HG02852 (cell line): ENCODE results near the gene TRAK1.

Experiments
- ATAC-seq: cut with Tn5 transposase; IDR thresholded peaks from one replicate; pipeline ENCODE4 v1.9.1; 2021; ENCODE audit warnings: mild to moderate bottlenecking, moderate library complexity; ENCODE audit not compliant: unreplicated experiment

Gene TRAK1

GRCh38 chr3:42198709-42199108 lies 107.6 kb downstream of the TRAK1 start:
- ATAC-seq: no peak

DNA sequence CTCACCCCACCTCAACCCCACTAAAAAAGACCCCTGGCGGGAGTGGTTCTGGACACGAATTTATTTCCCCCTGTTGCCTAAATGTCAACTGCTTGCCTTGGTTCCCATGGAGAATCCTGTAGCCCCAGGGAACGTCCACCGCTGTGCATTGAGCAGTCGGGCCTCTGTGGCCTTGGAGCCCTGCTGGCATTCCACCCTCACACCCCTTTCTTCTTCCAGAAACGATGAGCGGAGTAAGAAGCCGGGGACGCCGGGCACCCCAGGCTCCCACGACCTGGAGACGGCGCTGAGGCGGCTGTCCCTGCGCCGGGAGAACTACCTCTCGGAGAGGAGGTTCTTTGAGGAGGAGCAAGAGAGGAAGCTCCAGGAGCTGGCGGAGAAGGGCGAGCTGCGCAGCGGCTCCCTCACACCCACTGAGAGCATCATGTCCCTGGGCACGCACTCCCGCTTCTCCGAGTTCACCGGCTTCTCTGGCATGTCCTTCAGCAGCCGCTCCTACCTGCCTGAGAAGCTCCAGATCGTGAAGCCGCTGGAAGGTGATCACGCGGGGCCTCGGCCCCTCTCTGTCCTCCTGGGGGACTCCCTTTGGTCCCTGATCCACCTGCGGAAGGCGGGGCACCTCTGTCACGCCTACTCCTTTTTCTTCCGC lies 111.2 kb downstream of the TRAK1 start:
- ATAC-seq: no peak

DNA sequence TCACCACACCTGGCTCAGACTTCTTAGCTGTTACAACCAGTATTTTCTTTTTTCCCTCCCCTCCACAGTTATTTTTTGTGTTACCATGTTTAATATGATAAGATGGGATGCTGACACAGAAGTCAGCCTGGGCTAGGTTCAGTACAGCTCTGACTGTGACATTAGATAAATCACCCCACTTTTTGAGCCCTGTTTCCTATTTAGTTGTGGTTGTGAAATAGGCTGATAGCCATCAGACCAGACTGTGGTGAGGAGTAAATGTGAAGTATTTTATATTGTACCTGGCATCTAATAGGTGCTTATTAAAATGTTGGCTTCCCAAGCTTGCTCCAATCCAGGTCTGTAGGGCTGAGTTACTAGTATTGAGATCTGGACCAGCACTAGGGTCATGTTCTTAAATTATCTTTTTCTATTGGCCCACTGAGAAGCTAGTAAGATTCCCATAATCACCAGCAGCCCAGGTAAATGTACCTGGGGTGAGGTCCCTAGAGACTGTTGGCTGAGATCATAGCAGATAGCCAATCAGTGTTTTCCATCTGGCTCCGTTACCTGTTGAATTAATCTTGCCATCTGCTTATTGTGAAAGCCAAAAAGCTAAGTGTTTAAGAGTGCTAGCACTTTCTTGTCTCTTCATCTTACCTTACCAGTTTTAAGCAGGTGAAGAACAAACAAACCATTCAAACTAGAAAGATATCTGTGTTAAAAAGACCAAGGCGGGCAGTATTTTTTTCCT lies 113.9 kb downstream of the TRAK1 start:
- no peak for ATAC-seq

GRCh38 chr3:42205800-42206514 lies 114.8 kb downstream of the TRAK1 start:
- ATAC-seq: peak; percentile 98

DNA sequence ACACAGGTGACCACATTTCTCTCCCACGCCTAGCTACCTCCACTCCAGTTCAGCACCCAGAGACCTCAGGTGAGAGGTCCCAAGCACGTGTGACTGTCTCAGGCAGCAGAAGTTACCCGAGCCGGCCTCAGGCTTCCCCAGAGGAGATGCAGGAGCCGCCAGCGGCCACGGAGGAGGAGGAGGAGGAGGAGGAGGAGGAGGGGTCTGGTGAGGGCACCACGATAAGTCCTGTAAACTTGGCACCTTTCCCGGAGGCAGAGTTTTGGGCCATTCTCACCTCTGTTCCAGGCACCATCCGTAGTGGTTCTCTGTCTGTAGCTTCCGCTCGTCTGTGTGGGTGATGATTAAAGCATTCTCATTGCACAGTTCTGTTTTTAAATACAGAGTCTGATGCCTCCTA lies 118.8 kb downstream of the TRAK1 start:
- no peak for ATAC-seq

GRCh38 chr3:42210726-42211125 lies 119.6 kb downstream of the TRAK1 start:
- no peak for ATAC-seq

DNA sequence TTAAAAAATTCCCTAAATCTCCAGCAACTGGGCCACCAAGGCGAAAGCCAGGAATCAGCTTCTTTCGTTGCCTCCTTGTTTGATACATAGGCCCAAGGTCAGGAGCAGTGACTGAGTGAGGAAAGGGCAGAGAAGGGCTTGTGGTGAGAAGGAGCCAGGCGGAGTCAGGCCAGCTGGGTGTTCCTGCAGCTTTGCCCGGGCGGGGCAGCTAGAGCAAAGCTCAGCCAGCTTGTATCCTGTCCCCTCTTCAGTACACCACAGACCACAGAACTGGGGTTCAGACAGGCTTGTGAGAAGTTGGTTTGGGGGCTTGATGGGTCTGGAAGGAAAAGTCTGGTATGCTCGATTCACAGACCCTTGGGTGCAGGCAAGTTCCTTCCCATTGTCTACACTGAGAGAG lies 122.3 kb downstream of the TRAK1 start:
- no peak for ATAC-seq

- ATAC-seq: peak; percentile 25
Observed at GRCh38 chr3:42214064-42214463, 122.9 kb downstream of the TRAK1 start.

DNA sequence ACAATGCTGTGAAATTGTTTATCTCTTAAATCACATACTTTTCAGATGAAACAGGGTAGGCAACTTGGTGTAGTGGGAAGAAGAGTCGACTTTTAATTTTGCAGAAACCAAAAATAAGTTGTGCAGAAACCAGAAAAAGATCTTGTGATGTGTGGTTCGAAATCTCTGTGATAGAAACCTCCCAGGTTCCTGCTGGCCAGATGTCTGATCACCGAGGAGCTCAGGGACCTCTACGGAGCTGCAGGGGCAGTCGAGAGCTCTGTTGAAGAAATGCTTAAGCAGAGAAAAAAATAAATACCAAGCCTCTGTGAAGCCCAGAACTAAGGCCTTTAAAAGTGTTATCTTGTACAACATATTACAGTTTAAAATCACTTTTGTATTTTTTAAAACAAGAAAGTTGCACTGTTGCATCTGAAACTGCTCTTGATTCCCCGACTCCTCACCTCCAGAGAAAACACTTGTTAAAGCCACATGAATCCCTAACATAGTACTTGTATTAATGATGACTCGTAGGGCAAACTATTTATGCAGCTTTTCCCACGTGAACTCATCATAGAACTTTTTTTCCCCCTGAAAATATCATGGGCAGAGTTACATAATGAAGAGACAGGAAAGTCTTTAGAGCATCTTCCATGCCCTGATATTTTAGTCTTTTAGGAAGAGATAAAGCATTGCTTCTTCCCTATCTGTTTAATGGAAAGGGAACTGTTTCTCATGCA lies 123.6 kb downstream of the TRAK1 start:
- ATAC-seq: peak; percentile 55

DNA sequence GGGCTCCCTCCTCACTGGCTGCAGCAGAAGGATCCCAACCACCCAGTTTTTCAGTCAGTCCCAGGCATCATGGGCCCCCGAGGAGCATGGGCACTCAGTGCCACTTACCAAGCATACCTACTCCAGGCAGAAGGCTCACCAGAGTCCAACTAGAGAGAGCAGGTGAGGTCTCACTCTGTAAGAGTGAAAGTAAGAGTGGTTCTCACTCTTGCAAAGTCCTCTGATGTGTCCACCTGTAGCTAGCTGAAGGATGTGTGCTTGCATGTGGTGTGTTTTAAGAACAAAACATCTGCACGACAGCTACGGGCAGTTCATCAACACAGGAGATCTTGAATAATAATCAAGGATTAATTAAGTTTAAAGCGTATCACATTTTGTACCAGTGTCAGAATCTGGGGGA lies 125.1 kb downstream of the TRAK1 start:
- no peak for ATAC-seq

- ATAC-seq: no peak
Observed at GRCh38 chr3:42216931-42217333, 125.8 kb downstream of the TRAK1 start.

DNA sequence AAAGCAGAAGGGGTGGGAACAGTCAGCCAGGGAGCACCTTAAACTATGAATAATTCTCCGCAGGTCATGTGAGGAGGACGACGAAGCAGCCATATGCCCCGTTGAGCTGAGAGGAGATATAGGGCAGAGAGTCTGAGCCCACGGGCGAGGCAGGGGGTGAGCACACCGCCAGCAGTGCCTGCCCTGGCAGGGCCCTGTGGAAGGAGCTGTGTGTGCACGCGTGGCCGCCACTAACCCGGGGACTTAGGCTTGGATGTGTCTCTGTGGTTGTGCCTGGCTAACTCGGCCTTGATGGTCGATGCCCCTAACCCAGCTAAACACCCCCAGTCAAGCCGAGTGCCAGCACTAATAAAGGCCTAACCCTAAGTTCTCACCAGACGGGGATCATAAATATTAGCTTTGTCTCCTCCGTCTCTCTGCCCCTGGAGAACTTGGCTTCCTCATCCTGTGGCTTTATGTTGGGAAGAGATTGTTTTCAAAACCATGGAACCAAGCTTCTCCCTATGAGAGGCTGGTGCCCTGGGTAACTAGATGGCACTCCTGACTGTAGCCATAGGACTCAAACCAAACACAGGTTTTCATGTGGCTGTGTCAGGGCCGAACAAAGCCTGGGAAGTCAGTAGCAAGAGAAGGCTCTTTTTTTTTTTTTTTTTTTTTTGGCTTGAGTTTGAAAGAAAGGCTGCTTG lies 129.4 kb downstream of the TRAK1 start:
- ATAC-seq: no peak

DNA sequence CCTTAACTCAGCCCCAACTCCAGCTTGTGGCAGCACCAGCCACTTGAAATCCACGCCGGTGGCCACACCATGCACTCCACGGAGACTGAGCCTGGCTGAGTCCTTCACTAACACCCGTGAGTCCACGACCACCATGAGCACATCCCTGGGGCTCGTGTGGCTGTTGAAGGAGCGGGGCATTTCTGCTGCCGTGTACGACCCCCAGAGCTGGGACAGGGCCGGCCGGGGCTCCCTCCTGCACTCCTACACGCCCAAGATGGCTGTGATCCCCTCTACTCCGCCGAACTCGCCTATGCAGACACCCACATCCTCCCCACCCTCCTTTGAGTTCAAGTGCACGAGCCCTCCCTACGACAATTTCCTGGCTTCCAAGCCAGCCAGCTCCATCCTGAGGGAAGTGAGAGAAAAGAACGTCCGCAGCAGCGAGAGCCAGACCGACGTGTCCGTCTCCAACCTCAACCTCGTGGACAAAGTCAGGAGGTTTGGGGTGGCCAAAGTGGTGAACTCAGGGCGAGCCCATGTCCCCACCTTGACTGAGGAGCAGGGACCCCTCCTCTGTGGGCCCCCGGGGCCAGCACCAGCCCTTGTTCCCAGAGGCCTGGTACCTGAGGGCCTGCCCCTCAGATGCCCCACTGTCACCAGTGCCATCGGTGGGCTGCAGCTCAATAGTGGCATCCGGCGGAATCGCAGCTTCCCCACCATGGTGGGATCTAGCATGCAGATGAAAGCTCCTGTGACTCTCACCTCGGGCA lies 132.0 kb downstream of the TRAK1 start:
- no peak for ATAC-seq

DNA sequence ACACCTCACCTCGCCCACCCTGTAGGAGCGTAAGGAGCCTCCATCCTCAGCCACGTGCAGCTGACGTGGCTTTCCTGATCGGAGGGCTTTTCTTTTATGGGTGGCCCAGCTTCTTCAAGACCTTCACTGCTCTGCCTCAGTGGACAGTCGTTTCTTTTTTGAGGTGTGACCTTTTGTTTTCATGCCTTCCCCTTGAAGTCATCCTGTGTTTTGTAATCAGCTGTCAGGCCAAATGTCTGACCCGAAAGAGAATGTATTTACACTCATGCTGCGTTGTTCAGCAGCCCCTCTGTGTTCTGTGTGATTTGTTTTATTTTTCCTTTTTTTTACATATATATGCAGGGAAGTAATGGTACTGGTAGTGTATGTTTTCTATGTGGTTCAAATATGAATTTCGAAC lies 133.0 kb downstream of the TRAK1 start:
- ATAC-seq: no peak

DNA sequence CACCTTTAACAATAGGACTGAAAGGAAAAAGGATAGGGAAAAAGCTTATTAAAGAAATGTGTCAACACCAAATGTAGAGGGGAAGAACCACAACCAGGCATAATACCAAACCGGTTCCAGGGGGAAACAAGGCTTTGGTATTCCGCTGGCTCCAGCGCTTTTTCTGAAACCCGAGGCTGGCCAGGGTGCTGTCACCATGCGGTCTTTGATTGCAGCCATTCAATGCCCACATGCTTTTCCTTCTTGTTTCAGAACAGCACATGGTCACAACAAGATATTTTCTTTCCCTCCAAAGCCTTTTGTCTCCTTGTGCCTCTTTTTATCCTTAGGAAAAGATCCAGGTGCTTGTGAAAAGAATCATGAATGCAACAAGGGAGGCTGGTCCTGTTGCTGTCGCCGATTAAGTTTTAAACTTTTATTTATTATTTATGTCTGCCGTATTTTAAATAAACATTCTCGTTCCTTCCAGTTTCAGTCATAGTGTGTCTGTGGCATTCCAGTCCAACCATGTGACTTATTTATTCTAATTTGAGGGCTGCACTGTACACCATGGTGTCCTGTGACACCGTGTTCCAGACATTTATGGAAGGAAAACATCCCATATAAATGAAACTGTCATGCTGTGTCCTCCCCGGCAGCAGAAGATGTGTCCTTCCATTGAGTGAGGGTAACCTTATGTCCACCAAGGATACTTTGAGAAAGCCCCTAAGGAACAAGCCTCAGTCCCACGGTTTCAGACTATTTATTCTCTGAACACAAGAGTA lies 133.7 kb downstream of the TRAK1 start:
- no peak for ATAC-seq

DNA sequence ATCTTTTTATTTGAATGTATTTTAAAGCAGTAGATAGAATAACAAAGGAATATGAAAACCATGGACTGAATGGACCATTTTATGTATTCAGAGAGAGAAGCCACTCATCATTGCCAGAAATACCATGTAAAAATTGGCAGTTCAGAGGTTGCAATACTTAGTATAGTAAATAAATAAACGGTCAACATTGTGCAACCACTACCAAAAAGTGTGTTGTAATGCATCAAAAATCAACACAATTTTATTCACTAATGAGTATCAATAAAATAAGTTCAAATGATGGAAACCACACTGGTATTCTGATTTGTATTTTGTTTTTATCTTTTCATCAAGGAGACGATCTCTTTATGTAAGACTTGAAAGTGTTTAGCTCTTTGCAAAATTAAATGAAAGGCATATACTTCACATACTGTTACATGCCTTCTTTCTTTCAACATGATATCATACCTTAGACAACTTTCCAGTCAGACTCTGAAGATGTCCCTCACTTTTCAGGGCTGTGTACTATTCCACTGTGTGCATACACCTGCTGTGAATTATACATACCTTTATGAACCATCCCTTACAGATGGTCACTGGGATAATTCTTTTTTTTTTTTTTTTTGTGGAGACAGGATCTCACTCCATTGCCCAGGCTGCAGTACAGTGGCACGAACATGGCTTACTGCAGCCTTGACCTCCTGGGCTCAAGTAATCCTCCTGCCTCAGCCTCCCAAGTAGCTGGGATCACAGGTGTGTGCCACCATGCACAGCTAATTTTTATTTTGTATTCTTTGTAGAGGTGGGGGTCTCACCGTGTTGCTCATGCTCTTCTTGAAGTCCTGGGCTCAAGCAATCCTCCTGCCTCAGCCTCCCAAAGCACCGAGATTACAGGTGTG lies 134.6 kb downstream of the TRAK1 start:
- ATAC-seq: no peak

GRCh38 chr3:42226470-42227425 lies 135.6 kb downstream of the TRAK1 start:
- ATAC-seq: no peak
